ENCODE measurements around the gene BCL7B. TPM values are rescaled to one million over a fixed set of nuclear protein-coding genes. Genes with fewer than 3 reads are reported as not detected.

The BCL7B gene
- total RNA-seq, 1 experiment from 2014 or later: 50.4 TPM

- intact Hi-C loops (cut with micrococcal nuclease): no loop called here
- no peak overlapping the region for H3K9ac ChIP-seq (ENCODE audit: low read length)
- no peak for DNase-seq (ENCODE audit: low read depth, low spot score)
- TSS peak; percentile 70 for BruUV-seq (replicated peaks)
- H3K36me3 ChIP-seq (ENCODE audit: control insufficient read depth in 1 of 2, insufficient read depth in 2 of 2, low read length in 2 of 2): no peaks in the 10 kb centered on the region; a peak in 1 of 4 replicates
- TF ChIP-seq SRF (IDR thresholded peaks at IDR 0.05; ENCODE audit: low read depth) (no peak), ELF1 (IDR thresholded peaks at IDR 0.05; ENCODE audit: borderline replicate concordance, low read depth) (no peak), SP1 (IDR thresholded peaks at IDR 0.05; ENCODE audit: low read depth) (no peak), CBX3 (IDR thresholded peaks at IDR 0.05; ENCODE audit: low read depth) (no peak), FOSL1 (IDR thresholded peaks at IDR 0.05; ENCODE audit: low read depth) (no peak), EGR1 (IDR thresholded peaks at IDR 0.05; ENCODE audit: low read depth) (no peak), ZBTB33 (IDR thresholded peaks at IDR 0.05; ENCODE audit: extremely low read depth, insufficient replicate concordance, low read length) (no peak), CEBPB (IDR thresholded peaks at IDR 0.05; ENCODE audit: low read depth) (no peak), JUND (IDR thresholded peaks at IDR 0.05) (no peak), SIN3A (IDR thresholded peaks at IDR 0.05; ENCODE audit: low read depth) (no peak), ZFX (IDR thresholded peaks at IDR 0.05) (no peak), REST (IDR thresholded peaks at IDR 0.05; ENCODE audit: low read depth) (no peak), ATF3 (IDR thresholded peaks at IDR 0.05) (no peak), CTCF (IDR thresholded peaks at IDR 0.05 in 2 of 3, conservative IDR thresholded peaks at IDR 0.05 in 1 of 3; ENCODE audit: borderline replicate concordance in 1 of 3, insufficient read depth in 1 of 3, low read depth in 2 of 3, low read length in 2 of 3) (no peak), RAD21 (IDR thresholded peaks at IDR 0.05; ENCODE audit: low read depth) (no peak), EZH2phosphoT487 (IDR thresholded peaks at IDR 0.05; ENCODE audit: borderline replicate concordance) (no peak), YY1 (IDR thresholded peaks at IDR 0.05; ENCODE audit: extremely low read depth, insufficient replicate concordance, low read depth, low read length) (no peak), POLR2A (IDR thresholded peaks at IDR 0.05; ENCODE audit: borderline replicate concordance, extremely low read depth, insufficient read depth, insufficient read length) (no peak), MAX (IDR thresholded peaks at IDR 0.05) (no peak)
- no peaks in the 10 kb centered on the region for H4K20me1 ChIP-seq (ENCODE audit: insufficient read depth)
- H2AFZ ChIP-seq (ENCODE audit: low read depth, low read length, poor library complexity, severe bottlenecking): no peak overlapping the region
- ChIA-PET POLR2A (no interaction called here), CTCF (no interaction called here), RAD21 (ENCODE audit: low non-redundant PET in 1 of 2, low total read pairs in 2 of 2, uncharacterized antibody in 2 of 2, unreplicated experiment in 2 of 2) (no interaction called here)
- H3K4me1 ChIP-seq (ENCODE audit: control insufficient read depth in 1 of 2, insufficient read depth in 2 of 2, low read length in 2 of 2): no peaks in the 10 kb centered on the region; a peak in 1 of 4 replicates
- no peaks in the 10 kb centered on the region for H3K9me2 ChIP-seq (ENCODE audit: insufficient read depth)
- H3K4me3 ChIP-seq (replicated peaks in 1 of 2; ENCODE audit: low read depth in 1 of 2, low read length in 2 of 2): no peak overlapping the region
- no peaks in the 10 kb centered on the region for H3K27me3 ChIP-seq (ENCODE audit: insufficient read depth, low read length)
- no peak; the same call in 1 of the 2 replicates for ATAC-seq
- no peaks in the 10 kb centered on the region for H3K9me3 ChIP-seq (ENCODE audit: control insufficient read depth in 1 of 2, insufficient read depth in 1 of 2, low read depth in 1 of 2, low read length in 2 of 2)
- H3K27ac ChIP-seq (ENCODE audit: low read depth, low read length): no peak overlapping the region
- no peaks in the 10 kb centered on the region for H3K79me2 ChIP-seq (ENCODE audit: insufficient read depth, low read length)
- H3K4me2 ChIP-seq (ENCODE audit: low read length): no peak overlapping the region
Measured at GRCh38 chr7:73593207-73594045, 35.9 kb upstream of the BCL7B start.
